Glomerular endothelial cell (primary cell): ENCODE data around the gene TSPAN4. TPM values are rescaled to one million over a fixed set of nuclear protein-coding genes. Genes with fewer than 3 reads are reported as not detected.

Experiments
- DNase-seq: peaks from one replicate; pipeline ENCODE4 v3.0.0-alpha.2; 2011; ENCODE audit warnings: low read depth, low spot score; ENCODE audit errors: extremely low read depth
- total RNA-seq: library from RNA; depleted of rRNA; stranded (reverse); fragments of >200 nt; gene quantifications from 2 replicates; pipeline ENCODE4 v1.2.3, GENCODE V29; 2015

TSPAN4 gene, protein sequence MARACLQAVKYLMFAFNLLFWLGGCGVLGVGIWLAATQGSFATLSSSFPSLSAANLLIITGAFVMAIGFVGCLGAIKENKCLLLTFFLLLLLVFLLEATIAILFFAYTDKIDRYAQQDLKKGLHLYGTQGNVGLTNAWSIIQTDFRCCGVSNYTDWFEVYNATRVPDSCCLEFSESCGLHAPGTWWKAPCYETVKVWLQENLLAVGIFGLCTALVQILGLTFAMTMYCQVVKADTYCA
- 121 and 134 TPM in 2 replicates for total RNA-seq

DNA sequence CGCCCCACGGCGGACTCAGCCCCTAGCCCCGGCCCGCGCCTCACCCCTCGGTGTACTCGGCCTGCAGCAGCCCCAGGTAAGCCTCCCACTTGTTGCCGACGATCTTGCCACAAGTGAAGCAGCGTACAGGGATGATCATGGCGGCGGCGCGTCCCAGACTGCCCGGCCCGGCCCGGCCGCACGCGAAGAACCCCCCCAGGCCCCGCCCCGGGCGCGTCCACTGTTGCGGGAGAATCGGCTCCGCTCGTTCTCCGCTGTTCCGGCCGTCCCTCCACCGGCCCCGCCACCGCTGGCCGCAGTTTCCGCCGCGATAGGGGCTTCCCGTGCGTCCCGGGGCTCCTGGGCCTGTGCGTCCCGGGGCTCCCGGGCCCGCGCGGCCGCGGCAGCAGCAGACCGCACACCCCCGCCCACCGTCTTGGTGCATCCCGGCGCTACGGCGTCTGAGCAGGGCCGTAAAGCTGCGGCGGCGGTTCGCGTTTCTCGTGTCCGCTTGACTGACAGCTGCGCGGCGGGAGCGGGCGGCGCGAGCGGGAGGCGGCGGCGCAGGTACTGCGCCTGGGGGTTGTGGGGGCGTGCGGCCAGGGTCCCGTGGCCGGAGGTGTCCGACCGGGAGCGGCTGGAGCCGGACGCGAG, at the start of gene TSPAN4, which contains the start of gene POLR2L:
Gene TSPAN4, plus strand, starts transcription at position 483 of the 633 bp plus-strand sequence. CDS start 7,453 bp downstream, outside the sequence.
Gene POLR2L, minus strand, starts transcription at position 160 of the 633 bp plus-strand sequence. Its CDS starts 21 bp downstream, at position 139.
- no peak for DNase-seq

GRCh38 chr11:792873-793272, 49.8 kb upstream of the TSPAN4 start:
- DNase-seq = no peak

- DNase-seq = no peak
Observed at GRCh38 chr11:793556-793955, 49.1 kb upstream of the TSPAN4 start.

- DNase-seq = no peak
Observed at GRCh38 chr11:794013-794765, 48.5 kb upstream of the TSPAN4 start.

DNA sequence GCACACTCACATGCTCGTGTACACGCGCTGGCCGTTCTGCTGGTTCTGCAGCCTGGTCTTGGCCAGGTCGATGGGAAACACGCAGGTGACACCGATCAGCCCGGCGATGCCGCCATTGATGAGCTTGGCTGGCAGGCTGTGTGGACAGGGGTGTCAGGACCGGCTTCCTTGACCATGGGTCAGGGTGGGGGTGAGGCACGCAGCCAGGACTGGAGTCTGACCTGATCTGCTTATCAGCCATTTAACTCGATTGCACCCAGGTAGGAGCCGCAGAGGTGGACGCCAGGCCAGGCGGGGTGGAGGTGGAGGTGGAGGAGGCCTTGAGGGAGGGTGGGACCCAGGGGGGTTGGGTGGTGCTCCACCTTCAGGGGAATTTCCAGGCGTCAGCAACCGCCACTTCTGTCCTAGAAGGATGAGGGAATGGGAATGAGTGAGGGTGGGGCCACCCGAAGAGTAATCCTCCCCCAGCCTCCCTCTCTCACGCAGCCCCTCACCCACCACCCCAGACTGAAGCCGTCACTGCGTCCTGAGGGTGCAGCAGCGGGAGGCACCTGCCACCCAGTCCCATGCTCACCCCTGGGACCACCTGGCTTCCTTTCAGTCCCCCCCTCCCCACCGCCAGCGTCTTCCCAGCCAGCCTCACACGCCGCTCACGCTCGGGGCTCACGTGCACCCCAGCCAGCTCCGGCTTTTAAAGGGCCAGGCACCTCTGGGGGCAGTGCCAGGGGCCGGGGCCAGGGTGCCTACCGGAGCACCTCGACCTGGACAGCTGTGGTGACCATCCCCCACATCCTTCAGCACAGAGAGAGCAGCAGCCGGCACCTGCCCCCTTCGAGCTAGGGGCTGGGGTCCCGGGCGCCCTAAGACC, 47.7 kb upstream of the TSPAN4 start:
- no peak for DNase-seq

DNA sequence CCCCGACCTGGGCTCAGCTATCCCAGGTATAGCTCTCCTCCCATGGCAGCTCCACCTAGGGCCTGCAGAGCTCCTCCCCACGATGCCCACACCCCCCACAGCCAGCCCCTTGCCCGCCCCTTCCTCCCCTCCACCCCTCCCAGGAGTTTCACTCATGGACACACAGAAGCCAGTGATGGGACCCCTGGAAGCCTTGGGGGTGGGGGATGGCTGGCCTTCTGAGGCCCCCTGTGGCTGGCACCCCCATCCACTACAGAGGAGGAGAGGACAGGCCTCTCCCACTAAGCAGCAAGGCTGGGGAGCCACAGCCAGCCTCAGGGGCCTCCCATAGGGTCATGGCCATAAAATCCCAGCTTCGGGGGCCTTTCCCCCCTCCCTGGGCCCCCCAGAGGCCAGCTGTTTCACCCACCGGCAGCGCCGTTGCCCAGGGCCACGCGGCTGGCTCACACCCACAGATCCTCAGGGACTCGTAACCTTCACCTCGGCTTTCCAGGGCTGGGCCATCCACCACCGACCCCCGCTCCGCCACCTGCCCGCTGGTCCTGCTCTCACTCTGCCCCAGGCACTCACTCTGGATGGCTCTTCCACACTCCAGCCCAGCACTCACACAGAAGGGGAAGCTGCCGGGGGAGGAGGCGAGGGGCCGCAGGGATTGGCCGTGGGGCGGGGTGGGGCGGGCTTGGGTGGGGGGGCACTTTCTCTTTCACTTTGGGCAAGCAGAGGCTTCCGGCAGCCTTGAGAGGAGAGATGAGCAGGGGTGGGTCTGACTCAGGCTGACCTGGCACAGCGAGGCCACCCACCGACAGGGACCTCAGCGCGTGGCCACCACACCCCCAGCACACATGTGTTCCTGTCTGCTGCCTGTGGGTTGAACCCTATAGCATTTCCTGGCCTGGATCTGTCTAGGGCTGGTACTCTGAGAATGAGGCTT, 46.8 kb upstream of the TSPAN4 start:
- DNase-seq = no peak

GRCh38 chr11:796565-797295, 45.9 kb upstream of the TSPAN4 start:
- no peak for DNase-seq

GRCh38 chr11:797296-798092, 45.2 kb upstream of the TSPAN4 start:
- no peak for DNase-seq

DNA sequence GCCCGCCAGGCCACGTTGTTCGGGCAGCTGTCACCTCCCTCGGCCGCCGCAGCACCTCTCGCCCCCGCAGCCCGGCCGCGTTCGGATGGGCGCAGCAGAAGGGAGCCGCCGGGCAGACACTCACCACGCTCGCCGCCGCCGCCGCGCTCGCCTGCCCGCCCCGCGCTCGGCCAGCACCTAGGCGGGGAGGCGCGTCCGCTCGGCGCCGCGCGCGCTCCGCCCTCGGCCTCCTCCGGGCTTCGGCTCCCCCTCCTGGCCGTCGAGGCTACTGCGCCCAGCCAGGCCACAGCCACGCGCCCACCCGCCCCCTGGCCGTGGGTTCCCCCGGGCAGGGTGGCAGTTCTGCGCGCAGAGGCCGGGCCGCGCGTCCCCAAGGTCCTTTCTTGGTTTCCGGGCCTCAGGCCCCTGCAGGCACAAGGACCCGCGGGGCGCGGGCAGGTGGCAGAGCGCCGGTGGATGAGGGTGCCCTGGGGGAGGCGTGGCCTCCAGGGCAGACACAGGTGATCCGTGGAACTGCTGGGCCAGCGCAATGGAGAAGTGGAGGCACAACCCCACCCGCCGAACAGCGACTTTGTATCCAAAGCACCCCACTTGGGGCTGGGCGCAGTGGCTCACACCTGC, 44.4 kb upstream of the TSPAN4 start, which contains the start of gene SLC25A22:
Gene SLC25A22, minus strand, starts transcription at position 189 of the 621 bp plus-strand sequence. CDS start 3,275 bp downstream, outside the sequence.
- DNase-seq = no peak

GRCh38 chr11:799641-800316, 42.9 kb upstream of the TSPAN4 start:
- no peak for DNase-seq

DNA sequence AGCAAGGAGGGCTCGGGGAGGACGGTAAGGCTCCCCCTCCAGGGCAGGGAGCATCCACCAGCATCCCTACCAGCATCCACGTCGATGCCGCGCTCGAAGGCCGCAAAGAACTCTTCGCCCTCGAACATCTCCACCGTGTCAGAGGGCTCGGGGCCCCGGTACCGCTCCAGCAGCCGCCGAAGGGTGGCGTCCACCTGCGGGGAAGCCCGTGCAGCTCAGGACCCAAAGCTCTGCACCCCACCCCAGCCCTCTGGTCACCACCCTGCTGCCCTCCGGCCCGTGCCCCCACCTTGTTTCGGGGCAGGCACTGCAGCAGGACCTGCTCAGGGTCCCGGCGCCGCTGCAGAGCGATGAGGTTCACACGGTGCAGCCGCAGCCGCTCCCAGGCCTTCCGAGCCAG, 42.2 kb upstream of the TSPAN4 start:
- no peak for DNase-seq

GRCh38 chr11:801097-801780, 41.4 kb upstream of the TSPAN4 start:
- DNase-seq = no peak

GRCh38 chr11:802018-802617, 40.5 kb upstream of the TSPAN4 start:
- DNase-seq = no peak

DNA sequence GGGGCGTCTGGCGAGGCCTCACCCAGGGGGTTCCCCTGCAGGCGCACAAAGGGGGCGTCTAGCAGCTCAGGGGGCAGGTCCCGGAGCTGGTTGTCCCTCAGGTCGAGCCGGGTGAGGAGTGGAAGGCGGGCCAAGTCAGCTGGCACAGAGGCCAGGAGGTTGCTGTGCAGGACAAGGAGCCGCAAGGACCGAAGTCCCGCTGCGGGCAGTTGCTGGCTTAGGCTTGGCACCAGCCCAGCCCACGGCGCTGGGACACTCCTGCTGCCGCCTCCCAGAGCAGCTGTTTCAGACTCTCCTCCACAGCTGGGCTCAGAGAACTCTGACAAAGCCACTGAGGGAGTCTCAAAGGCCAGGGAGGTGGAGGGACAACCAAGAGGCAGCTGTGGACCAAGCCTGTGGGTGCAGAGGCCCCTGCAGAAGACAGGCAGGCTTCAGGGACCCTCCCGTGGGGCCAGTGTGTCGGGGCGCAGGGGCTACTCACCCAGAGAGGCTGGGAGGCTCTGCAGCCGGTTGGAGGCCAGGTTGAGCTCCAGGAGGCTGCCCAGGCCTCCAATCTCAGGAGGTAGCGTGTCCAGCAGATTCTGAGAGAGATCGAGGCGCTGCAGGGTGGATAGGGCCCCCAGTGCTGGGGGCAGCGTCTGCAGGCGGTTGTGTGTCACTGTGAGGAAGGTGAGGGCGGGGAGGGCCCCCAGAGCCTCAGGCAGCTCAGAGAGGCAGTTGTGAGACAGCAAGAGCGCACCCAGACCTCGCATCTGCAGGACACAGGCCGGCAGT, 39.8 kb upstream of the TSPAN4 start:
- no peak for DNase-seq

GRCh38 chr11:803467-803742, 39.2 kb upstream of the TSPAN4 start:
- no peak for DNase-seq
